Progenitor cell of endocrine pancreas (in vitro differentiated cells): ENCODE data around the gene GRPEL2. TPM values are rescaled to one million over a fixed set of nuclear protein-coding genes. Genes with fewer than 3 reads are reported as not detected.

Experiments used
- DNase-seq: peaks from one replicate; pipeline ENCODE4 v3.0.0; 2021; ENCODE audit warnings: low spot score; ENCODE audit not compliant: unreplicated experiment
- H3K27ac Mint-ChIP-seq: 2 replicates; pipeline ENCODE4 v1.8.0; 2021; ENCODE audit warnings: mild to moderate bottlenecking, moderate library complexity, mixed read lengths
- H3K27me3 Mint-ChIP-seq: 2 replicates; pipeline ENCODE4 v1.8.0; 2021; ENCODE audit warnings: mixed read lengths
- H3K36me3 Mint-ChIP-seq: 2 replicates; pipeline ENCODE4 v1.8.0; 2022; ENCODE audit warnings: mixed read lengths; ENCODE audit not compliant: insufficient read depth
- H3K4me1 Mint-ChIP-seq: 2 replicates; pipeline ENCODE4 v1.8.0; 2021; ENCODE audit warnings: low read depth, mixed read lengths
- H3K4me3 Mint-ChIP-seq: 2 replicates; pipeline ENCODE4 v1.8.0; 2021; ENCODE audit warnings: low read depth, mild to moderate bottlenecking, moderate library complexity, mixed read lengths
- H3K9me3 Mint-ChIP-seq: 2 replicates; pipeline ENCODE4 v1.8.0; 2021; ENCODE audit warnings: low read depth, mixed read lengths
- total RNA-seq: library from RNA; stranded (reverse); gene quantifications from 2 replicates; pipeline ENCODE4 v1.2.1, GENCODE V29; 2021
- TF ChIP-seq, protein P1 (sequence below): fragments of 200-600 bp; sonication (generic); IDR thresholded peaks from one replicate; pipeline ENCODE4 v1.5.0; 2021; ENCODE audit warnings: antibody characterized with exemption, mild to moderate bottlenecking; ENCODE audit not compliant: unreplicated experiment

The GRPEL2 gene
- total RNA-seq, 1 donor from 2014 or later = 17.6 TPM

DNA sequence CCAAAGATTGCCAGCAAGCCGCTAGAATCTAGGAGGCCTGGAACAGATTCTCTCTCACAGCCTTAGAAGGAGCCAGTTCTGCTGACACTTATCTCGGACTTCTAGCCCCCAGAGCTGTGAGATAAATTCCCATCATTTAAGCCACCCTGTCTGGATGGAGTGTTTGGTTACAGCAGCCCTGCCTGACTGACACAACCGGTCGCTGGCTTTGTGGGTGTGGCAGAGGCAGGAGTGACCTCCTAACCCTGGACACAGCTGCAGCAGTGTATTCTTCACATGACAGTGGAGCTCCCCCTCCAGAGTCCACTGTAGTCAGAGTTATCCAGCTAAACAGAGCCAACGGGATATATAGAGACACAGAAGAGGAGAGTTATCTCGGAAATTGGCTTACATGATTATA, 55.0 kb downstream of the GRPEL2 start:
- Mint-ChIP-seq H3K36me3 (no peaks in the 10 kb centered on the region), H3K4me3 (no peak overlapping the region), H3K4me1 (peaks cover 2% of the 10 kb centered on the region), H3K27me3 (peaks cover 3% of the 10 kb centered on the region), H3K9me3 (no peaks in the 10 kb centered on the region), H3K27ac (no peak overlapping the region)
- DNase-seq = no peak
- TF ChIP-seq, protein P1, sequence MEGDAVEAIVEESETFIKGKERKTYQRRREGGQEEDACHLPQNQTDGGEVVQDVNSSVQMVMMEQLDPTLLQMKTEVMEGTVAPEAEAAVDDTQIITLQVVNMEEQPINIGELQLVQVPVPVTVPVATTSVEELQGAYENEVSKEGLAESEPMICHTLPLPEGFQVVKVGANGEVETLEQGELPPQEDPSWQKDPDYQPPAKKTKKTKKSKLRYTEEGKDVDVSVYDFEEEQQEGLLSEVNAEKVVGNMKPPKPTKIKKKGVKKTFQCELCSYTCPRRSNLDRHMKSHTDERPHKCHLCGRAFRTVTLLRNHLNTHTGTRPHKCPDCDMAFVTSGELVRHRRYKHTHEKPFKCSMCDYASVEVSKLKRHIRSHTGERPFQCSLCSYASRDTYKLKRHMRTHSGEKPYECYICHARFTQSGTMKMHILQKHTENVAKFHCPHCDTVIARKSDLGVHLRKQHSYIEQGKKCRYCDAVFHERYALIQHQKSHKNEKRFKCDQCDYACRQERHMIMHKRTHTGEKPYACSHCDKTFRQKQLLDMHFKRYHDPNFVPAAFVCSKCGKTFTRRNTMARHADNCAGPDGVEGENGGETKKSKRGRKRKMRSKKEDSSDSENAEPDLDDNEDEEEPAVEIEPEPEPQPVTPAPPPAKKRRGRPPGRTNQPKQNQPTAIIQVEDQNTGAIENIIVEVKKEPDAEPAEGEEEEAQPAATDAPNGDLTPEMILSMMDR = no peak

GRCh38 chr5:149401051-149401450, 55.8 kb downstream of the GRPEL2 start:
- H3K27ac Mint-ChIP-seq = no peak overlapping the region
- TF ChIP-seq, protein P1 = no peak

GRCh38 chr5:149402291-149402690, 57.0 kb downstream of the GRPEL2 start:
- DNase-seq = no peak
- TF ChIP-seq, protein P1 = no peak
- H3K4me3 Mint-ChIP-seq = no peak overlapping the region
- peaks cover 7% of the 10 kb centered on the region for H3K27me3 Mint-ChIP-seq
- no peaks in the 10 kb centered on the region for H3K36me3 Mint-ChIP-seq
- no peaks in the 10 kb centered on the region for H3K9me3 Mint-ChIP-seq
- peaks cover 2% of the 10 kb centered on the region for H3K4me1 Mint-ChIP-seq
- H3K27ac Mint-ChIP-seq = no peak overlapping the region

More at GRCh38 chr5:149401051-149401450, 55.8 kb downstream of the GRPEL2 start:
- H3K27me3 Mint-ChIP-seq = peaks cover 6% of the 10 kb centered on the region
- no peaks in the 10 kb centered on the region for H3K36me3 Mint-ChIP-seq
- no peaks in the 10 kb centered on the region for H3K9me3 Mint-ChIP-seq
- H3K4me3 Mint-ChIP-seq = no peak overlapping the region
- H3K4me1 Mint-ChIP-seq = peaks cover 2% of the 10 kb centered on the region
- no peak for DNase-seq

Other genes with a start within 250 kb of the GRPEL2 start
- 0.27 and 0.48 TPM in 2 replicates for gene ABLIM3, start 204.0 kb upstream of the GRPEL2 start, total RNA-seq
- 0.69 and 0.78 TPM in 2 replicates for gene AFAP1L1, start 73.6 kb upstream of the GRPEL2 start, total RNA-seq
- 18.6 and 20.6 TPM in 2 replicates for gene PCYOX1L, start 12.5 kb downstream of the GRPEL2 start, total RNA-seq
- not detected in 2 replicates for gene IL17B, start 33.8 kb downstream of the GRPEL2 start, total RNA-seq
- 213 and 219 TPM in 2 replicates for gene CSNK1A1, start 205.9 kb downstream of the GRPEL2 start, total RNA-seq
- 2.4 and 3.3 TPM in 2 replicates for gene ARHGEF37, start 236.0 kb downstream of the GRPEL2 start, total RNA-seq